NCI-H1417 (cell line): ENCODE measurements around the gene IGFL2.
"Not testable (repeated sequence)": the region's sequence is repeated elsewhere in the genome, so short reads cannot be mapped to it uniquely, and the experiment has no call there.

ENCODE experiments used
- DNase-seq, 3 experiments: peaks; one replicate each; lab custom pipeline; 2025; lab: John Stamatoyannopoulos, UW

The IGFL2 gene

DNA sequence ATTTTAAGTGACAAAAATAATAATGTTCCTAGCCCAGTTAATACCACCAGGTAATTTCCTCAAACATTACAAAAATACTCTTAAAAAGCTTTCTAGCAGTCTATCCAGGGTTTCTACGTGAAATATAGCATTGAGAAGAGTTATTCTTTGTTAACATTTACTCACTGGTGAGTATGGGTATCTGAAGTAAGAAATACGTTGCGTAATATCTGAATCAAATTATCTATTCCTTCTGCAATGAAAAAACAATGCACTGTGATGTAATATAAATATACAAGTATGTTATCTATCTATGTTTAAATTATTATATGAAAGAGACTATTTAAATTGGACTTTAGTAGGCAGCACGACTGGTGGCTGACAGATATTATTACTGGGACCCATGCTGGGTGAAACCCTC, 5.7 kb upstream of the IGFL2 start:
- DNase-seq, result no peak

DNA sequence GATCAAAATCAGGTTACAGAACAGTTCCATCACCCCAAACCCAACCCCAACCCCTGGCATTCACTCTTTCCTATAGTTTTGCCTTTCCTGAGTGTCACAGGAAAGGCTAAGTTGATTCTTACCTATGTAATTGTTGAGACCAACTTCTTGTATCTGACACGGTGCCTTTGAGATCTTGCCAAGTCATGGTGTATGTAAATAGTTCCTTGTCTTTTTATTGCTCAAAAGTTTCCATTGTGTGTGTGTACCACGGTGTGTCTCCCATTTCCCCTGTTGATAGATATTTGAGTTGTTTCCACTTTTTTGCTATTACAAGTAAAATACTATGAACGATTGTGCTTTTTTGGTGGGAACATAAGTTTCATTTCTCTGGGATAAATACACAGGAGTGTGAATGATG, 3.3 kb upstream of the IGFL2 start:
- no peak for DNase-seq

DNA sequence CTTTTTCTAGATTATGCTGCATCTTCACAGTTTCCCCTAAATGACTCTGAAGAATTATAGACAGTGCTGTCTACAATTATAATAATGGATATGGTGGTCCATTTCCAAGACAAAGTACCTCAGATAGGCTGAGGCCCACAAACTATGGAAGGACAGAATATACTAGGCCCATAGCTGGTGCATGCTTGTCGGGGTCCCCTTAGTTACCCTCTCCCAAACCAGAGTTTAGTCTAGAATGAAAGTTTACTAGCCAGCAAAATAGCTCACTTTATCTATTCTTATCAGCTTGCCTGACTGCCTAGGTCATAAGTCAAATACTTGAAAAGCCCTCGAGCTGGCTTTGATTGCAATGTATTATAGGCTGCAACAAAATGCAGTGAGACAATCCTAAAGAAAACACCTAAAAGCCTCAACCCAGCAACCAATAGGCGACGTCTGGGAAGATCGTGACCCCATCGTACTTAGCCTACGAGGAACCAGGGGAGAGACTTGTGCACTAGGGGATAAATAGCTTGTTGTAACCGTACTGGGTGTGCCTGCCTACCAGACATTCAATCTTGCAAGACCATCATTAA, 785 bp upstream of the IGFL2 start:
- no peak for DNase-seq

DNA sequence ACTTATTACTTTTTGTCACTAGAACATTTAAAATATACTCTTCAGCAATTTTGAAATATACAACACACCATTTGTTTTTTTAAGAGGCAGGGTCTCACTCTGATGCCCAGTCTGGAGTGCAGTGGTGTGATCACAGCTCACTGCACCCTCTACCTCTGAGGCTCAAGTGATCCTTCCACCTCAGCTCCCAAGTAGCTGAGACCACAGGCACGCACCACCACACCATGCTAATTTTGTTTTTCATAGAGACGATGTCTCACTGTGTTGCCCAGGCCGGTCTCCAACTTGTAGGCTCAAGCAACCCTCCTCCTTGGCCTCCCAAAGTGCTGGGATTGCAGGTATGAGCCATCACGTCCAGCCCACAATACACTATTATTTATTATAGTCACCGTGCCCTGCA, 2.6 kb downstream of the IGFL2 start:
- DNase-seq, result no peak

- no peak for DNase-seq
Measured at GRCh38 chr19:46155237-46155636, 7.2 kb downstream of the IGFL2 start.

- no peak for DNase-seq
Measured at GRCh38 chr19:46159418-46160232, 11.6 kb downstream of the IGFL2 start.

- DNase-seq, result no peak
Measured at GRCh38 chr19:46160233-46160775, 12.3 kb downstream of the IGFL2 start.

GRCh38 chr19:46161642-46162257, 13.7 kb downstream of the IGFL2 start:
- not testable (repeated sequence) for DNase-seq

DNA sequence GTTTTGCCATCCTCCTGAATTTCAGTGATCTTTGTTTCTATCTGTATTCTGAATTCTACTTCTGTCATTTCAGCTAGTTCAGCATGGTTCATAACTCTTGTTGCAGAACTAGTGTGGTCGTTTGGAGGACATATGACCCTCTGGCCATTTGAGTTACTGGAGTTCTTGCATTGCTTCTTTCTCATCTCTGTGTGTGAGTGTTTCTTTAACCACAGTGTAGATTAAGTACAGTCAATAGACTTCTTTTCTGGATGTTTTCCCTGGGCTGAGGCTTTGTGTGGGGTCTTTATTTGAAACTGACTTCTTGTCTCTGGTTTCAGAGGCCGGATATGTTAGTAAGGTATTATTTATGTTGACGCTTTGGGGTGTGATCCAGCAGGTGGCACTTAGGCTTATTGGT, 14.7 kb downstream of the IGFL2 start:
- no peak for DNase-seq

DNA sequence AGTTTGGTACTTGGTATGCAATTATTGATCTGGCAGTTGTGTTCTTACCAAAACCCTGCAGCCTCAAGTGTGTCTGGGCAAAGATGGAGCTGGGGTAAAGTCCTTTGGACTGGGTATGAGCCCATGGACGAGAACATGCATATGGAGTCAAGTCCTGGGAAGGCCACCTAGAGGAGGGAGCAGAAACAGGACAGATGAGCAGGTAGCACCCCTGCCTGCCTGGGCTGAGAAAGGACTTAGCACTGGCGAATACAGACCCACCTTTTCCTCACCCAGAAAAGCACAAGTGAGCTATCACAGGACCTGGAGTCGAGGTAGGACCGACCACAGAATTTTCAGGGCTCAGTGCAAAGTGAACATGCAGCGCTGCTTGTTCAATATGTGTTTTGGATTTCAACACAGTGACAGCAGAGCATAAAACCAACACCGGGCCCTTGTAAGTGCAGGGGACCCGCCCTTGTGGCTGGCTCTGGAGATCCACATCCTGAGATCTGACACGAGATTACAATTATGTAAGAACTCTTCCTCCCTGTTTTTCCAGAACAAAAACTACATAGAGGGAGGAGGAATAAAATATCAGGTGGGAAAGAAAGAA, 25.9 kb downstream of the IGFL2 start:
- DNase-seq, result no peak

GRCh38 chr19:46176116-46176860, 28.2 kb downstream of the IGFL2 start:
- no peak for DNase-seq

DNA sequence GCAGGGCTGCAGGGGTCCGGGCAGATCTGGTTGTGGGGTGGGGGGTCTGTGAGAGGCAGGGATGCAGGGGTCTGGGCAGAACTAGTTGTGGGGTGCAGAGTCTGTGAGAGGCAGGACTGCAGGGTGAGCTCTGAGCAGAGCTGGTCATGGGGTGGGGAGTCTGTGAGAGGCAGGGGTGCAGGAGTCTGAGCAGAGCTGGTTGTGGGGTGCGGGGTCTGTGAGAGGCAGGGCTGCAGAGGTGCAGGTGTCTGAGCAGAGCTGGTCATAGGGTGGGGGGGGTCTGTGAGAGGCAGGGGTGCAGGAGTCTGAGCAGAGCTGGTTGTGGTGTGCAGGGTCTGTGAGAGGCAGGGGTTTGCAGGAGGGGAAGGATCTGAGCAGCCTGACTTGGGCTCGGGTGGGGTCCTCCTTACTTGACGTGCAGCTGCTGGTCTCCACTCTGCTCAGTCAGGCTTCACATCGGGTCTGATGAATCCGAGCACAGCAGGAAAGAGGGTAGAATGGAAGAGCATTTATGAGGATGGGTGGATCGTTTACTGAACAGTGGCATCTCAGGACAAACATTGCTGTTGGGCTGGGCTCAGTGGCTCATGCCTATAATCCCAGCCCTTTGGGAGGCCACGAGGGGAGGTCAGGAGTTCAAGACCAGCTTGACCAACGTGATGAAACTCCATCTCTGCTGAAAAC, 31.2 kb downstream of the IGFL2 start:
- DNase-seq, result no peak

GRCh38 chr19:46180701-46181387, 32.8 kb downstream of the IGFL2 start:
- DNase-seq, result no peak

DNA sequence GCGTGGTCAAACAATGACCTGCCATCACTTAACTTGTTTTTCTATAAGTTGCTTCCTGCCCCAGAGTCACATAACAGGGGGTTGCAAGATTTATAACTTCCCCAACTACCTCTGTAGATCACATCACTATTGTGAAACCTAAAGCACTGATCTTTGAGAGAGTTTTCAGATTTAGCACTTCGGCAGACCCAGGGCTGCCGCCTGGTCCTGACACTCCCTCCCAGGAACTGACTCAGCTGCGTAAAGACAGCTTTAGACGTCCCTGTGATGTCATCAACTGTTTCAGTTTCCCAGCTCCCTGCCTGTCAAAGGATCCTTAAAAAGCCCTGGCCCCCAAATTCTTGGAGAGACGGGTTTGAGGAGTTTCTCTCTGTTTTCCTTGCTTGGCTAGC, 33.3 kb downstream of the IGFL2 start:
- DNase-seq, result no peak

DNA sequence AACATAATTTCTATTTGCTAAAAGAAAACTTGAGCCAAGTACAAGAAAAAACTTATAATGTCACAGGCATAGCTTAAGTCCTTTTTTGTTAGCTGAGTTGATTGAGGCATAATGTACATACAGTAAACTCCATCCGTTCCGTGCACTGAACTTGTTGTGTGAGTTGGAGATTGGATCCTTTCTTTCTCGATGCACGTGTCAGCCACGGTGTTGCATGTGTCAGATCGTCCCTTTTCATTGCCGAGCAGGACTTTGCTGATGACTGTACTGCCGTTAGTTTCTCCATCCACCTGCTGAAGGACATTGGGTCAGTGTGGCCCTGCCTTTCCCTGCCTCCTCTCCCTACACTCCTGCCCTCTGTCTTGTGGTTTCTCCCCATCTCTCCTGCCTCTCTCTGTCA, 34.4 kb downstream of the IGFL2 start:
- no peak for DNase-seq

DNA sequence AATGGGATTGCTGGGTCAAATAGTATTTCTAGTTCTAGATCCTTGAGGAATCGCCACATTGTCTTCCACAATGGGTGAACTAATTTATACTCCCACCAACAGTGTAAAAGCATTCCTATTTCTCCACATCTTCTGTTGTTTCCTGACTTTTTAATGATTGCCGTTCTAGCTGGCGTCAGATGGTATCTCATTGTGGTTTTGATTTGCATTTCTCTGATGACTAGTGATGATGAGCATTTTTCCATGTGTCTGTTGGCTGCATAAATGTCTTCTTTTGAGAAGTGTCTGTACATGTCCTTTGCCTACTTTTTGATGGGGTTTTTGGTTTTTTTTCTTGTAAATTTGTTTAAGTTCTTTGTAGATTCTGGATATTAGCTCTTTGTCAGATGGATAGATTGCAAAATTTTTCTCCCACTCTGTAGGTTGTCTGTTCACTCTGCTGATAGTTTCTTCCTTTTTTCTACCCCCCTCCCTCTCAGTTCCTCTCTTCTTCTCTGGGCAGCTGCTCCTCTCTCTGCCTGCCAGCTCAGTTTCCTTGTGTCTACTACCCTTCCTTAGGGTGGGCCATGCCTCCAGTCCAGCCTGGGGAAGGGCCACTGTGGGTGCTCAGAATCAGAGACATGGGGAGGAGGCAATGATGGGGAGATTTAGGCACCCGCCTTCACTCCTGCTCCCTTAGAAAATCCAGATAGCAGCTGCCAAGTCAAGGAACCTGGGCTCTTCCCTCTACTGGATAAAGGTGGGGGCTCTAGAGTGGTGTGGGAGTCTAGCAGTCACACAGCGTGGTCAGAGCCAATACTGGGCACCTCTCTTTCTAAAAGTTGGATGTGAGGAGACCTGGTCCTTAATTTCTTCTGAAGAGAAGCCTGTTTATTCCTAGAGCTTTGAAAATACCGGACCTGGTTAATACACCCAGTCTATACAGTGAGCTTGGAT, 37.0 kb downstream of the IGFL2 start:
- not testable (repeated sequence) for DNase-seq

- DNase-seq, result no peak
Measured at GRCh38 chr19:46186101-46186716, 38.2 kb downstream of the IGFL2 start.

GRCh38 chr19:46186717-46187101, 38.7 kb downstream of the IGFL2 start:
- peak in 1 of 3 experiments; percentile 20 for DNase-seq
